HG03045 (cell line): ENCODE results near the gene ABR.
"Not testable (repeated sequence)": the region's sequence is repeated elsewhere in the genome, so short reads cannot be mapped to it uniquely, and the experiment has no call there.

ENCODE experiments used
- ATAC-seq: cut with Tn5 transposase; IDR thresholded peaks from one replicate; pipeline ENCODE4 v1.9.1; 2021; ENCODE audit warnings: mild to moderate bottlenecking, moderate library complexity; ENCODE audit not compliant: unreplicated experiment

ABR gene

DNA sequence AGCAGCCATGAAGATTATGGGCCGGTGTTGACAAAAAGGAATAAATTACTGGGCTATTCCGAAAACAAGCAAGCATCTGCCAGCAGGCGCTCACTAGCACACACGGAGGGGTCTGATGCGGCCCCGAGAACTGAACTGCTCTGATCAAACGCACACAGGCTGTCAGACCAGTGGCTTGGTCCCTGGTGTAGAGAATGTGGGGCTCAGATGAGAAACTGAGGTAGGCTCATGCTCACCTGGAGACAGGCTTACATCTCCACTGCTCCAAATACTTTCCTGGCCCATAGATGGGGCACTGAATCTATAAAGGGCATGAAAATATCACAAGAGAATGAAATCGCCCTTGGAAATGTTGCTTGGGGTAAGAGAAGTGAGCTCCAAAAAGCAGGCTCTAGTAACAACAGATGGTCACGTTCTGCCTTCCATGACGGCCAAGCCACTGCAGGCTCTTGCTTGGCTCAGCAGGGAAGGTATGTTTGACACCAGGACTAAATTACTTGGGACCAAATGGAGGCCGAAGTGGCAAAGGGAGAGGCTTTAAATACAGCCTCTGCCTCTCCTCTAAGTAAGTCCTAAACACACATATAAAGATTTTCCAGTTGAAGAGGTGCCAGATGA lies 5.4 kb downstream of the ABR start:
- no peak for ATAC-seq

DNA sequence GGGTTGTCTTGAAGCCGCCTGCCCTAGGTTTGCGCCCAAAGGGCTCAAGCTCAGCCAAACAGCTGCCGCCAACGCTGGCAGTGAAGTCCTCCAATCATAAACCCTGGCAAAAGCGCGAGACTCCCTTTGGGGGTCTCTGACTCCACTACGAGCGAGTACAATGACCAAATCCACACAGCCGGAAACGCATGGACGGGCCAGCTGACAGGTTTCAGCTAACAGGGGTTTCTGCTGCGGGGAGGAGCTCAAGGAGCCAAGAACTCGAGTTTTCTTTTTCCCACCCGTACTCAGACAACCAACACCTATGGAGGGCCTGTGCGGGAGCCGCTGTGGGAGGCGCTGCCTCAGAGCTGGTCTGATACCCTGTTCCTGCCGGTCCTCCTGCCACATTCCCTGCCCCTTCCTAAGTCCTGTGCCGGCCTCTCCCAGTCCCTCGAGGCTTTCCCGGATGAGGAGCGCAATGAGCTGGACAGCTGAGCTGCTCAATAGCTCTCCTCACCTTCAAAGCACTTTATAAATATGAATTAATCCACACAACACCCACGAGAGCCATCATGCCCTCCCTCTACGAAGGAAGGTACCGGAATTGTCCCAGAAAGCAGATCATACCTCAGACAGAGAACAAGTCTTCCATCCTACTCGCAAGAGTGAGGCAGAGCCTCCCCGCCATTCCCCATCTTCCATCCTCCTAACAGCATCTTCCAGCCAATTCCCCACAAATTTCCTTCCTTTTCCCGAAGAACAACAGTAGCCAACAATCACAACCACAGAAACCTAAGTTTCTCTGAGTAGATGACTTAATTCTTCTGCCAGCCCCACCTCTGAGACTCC lies 6.1 kb downstream of the ABR start:
- ATAC-seq: no peak

DNA sequence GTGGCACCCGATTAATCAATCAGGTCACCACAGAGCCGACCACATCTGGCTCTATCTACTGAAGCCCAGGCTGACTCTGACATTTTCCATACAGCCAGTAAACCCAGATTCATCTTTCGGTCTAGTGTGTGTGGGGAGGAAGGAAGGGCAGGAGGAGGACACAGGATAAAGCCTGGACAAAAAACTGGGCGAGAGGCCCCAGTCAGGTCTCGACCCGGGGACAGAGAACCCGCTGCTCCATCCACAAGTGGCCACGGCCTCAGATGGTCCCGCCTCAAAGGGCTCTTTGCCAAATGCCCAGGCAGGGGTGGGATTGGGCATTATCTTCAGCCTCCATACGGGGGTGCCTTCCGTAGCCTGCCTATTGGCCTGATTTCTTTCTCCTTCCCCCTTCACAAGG lies 7.8 kb downstream of the ABR start:
- no peak for ATAC-seq

DNA sequence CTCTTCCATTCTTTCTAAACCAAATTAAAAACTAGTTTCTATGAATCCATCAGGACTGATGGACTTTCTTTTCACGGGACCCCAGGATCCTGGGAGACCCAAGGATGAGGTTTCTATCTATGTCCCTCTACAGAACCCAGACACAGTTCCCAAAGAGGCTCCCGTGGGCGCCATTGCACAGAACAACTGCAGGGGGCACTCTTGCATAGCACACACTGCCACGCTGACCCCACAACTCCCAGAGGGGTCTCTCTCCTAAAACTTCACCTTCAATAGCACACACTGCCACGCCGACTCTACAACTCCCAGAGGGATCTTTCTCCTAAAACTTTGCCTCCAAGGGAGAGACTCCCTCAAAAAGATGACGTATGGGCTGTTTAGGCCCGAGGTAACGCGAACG lies 9.0 kb downstream of the ABR start:
- no peak for ATAC-seq

DNA sequence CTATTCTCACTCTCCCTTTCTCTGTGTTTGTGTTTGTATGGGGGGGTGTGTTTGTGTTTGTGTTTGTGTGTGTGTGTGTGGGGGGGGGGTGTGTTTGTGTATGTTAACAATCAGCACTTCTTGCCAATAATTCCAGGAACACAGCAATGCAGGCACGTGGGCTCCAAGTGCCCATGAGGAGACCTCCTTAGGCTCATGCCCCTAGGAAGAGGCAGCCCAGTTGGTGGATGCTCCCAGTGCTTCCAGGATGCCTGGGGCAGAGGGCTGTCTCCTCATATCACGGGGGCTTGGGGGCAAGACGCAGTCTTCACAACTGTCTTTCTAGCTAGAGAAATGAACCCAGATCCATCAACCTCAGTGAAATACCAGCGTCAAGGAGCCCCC lies 9.9 kb downstream of the ABR start:
- ATAC-seq: no peak

DNA sequence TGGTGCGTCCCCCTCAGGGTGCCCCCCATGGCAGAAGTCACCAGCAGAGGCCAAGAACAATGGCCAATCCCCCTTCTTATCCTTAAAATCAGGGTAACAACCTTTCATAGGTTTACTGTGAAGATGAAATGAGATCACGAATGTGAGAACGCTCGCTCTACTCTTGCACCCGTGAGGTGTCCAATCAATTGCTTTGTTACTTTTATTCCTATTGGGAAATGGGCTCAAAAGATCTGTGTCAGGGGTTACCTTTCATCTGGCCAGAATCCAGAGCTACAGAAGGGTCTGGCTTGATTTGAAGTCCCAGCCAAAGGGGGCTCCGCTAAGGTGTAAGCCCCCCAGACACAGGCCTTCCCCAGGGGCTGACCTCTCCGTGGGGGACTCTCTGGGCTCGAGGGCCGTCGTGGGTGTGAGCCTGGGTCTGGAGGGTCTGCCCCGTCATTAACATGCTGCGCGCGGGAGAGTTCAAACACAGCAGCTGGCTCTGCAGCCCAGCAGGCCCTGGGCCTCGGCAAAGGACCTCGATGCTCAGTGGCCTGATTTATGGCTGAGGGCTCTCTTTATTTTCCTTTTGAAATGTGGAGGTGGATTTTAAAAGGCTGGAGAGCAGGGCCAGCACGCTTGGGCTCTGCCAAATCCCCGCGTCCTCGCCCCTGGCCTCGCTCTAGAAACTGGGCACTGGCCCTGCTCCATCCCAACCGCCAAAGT lies 10.4 kb downstream of the ABR start:
- no peak for ATAC-seq

DNA sequence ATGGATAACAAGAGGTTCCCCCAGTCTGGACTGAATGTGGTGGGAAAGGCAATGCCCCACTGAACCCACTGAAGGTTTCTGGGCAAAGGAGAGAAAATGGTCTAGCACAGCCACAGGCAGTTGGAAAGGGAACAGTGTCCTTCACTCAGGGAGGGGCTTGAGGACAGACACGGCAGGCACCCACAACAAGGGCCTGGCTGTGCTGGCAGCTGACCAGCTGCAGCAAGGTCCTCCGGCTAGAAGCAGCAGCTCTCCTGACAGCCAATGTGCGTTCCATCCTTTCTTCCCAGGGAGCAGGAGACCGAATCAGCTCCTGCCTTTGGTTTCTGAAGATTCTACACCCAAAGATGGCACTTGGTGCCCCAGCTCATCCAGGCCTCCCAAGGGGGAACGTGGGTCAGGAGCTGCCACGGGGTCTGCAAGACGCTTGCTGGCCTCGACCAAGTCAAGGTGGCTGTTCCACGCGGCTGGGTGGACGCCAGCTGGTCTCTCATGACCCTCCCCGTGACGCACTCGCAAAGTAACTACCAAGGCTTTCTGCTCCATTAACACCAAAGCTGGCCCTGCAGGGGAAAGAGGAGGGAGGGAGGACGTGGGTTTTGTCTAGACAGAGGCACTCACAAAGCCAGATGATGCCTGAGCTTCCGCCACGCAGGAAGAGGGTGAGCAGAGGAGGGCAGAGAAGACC lies 11.1 kb downstream of the ABR start:
- no peak for ATAC-seq

DNA sequence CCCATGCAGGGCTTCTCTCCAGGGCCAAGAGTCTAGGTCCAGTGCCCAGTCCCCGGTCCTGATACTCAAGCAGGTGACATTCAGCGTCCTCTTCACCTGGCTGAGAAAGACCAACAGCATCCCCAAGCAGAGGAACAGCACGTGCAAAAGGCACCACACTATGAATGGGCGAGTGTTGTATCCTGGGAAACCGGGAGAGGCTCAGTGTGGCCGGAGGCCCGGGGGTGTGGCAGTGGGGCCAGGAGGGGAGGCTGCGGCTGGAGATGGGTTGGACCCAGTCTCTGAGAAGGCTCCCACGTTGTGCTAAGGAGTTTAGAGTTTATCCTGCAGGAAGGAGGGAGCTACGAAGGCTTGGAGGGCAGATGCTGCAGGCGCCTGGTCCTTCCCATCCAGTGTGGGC lies 13.5 kb downstream of the ABR start:
- no peak for ATAC-seq

DNA sequence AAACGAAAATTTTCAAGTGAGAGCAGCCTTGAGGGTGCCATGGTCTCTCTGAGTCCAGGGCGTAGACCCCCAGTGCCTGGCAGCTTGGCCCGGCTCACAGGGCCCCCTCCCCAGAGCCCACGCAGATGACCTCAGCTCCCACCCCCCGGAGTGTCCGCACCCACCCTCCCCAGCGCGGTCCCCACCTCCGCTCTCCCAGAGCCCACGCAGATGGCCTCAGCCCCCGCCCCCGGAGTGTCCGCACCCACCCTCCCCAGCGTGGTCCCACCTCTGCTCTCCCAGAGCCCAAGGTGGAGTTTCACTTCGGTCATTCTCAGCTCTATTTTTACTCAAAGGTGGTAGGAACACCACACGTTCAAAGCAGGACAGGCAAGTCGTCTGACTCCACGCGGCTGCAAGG lies 13.9 kb downstream of the ABR start:
- ATAC-seq: no peak

DNA sequence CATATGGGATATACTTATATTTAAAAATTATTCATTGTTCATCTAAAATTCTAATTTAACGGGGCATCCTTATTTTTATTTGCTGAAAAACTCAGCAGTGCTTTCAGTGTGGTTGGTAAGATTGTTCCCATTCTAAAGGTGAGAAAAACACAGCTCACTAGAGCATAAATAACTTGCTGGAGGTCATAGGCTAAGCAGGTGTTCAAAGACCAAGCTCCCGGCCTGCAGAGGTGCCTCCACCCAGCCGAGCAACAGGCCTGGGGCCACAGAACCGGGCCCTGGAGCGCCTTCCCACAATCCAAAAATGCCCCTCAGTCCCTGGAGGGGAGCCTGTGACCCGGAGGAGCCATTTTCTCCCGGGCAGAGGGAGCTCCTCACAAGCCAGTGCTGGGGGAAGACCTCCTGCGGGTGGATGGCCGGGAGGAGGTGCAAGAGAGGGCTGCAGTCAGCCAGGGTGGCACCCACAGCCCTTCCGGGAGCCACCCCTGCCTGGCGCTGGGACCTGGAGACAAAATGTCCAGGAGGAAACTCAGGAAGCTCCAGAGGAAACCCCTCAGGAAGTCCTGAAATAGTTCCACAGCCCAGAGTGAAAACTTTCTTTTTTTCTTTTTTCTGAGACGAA lies 14.7 kb downstream of the ABR start:
- ATAC-seq: no peak

DNA sequence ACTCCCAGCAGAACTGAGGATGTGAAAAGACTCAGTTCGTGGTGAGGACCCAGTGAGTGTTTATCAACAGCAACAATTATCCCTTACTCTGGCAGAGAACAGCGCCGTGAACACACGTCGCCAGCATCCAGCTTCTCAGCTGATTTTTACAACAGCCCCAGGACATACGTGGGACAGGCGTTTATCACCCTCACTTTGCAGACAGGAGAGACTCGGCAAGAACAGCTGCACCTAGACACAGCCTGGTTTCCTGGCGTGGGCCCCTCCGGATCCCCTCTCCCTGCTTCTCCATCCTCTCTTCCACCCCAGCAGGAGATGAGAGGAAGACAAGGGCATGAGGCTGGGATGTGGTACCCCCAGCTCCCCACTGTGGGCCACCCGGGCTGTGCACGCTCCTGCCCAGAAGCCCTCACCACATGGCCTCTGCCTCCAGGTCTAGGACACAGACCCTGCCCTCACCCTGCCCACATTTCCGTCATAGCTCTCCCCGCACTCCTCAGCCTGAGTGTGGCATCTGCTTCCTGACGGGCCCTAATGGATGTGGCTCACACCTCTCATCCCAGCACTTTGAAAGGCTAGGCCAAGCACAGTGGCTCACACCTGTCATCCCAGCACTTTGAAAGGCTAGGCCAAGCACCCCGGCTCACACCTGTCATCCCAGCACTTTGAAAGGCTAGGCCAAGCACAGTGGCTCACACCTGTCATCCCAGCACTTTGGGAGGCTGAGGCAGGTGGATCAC lies 17.5 kb downstream of the ABR start:
- no peak for ATAC-seq

DNA sequence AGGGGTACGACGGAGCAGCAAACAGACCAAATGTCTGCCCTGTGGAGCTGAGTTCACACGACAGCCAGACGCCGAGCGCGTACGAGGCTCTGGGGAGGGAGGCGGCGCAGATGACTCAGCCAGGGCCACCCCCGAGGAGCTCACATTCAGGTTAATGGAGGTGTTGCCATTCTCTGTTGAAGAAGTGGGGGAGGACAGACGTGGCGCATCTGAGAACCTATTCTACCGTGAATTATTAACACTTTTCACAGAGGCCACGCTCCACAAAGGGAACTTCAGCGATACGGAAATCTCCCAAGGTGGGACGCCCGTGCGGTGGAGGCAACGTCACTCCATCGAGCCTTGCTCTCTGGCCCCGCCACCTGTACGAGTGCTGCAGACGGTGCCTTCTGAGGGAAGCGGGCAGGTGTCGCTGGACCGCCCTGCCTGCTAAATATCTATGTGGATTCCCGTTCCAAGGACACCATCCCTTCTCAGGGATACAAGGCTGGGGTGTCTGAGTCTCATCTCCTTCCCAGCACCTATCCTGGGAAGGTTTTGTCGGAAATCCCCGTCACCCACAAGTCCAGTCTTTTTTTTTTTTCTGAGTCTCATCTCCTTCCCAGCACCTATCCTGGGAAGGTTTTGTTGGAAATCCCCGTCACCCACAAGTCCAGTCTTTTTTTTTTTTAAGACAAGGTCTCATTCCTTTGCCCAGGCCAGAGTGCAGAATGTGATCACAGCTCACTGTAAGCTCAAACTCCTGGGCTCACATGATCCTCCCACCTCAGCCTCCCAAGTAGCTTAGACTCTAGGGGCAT lies 19.0 kb downstream of the ABR start:
- no peak for ATAC-seq

DNA sequence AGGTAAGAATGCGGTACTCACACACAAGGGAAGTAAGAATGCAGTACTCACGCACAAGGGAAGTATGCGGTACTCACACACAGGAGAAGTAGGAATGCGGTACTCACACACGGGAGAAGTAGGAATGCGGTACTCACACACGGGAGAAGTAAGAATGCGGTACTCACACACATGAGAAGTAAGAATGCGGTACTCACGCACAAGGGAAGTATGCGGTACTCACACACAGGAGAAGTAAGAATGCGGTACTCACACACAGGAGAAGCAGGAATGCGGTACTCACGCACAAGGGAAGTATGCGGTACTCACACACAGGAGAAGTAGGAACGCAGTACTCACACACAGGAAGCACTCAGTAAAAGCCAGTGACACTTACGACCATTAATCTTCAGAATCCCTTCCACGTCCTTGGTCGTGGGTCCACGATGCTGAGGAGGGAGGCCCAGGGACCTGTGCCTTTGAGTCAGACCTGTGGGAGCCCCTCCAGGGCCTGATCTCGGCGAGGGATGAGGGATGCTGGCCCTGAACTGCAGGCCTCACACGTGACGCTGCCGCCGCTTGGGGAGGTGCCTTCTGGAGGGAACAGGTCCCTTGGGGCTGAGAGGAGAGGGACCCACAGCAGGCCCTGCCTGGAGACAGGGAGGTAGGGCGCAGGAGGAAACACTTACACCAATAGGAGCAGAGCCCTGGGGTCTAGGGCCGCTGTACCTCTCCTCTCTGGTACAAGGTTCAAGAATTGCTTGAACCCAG lies 20.2 kb downstream of the ABR start:
- no peak for ATAC-seq

DNA sequence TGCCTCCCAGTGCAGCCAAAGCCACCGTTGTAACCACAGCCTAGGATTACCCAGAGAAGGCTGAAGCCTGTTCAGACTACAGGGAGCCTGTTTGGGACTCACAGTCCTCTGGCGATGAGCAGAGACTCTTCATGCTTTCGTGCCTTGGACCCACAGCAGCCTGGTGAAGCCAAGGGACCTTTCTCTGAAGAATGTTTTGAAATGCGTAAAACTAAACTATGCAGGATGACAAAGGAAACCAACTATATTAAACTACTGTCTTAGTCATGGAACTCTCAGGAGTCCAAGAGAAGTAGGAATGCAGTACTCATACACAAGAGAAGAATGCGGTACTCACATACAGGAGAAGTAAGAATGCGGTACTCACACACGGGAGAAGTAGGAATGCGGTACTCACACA lies 20.9 kb downstream of the ABR start:
- ATAC-seq: no peak

DNA sequence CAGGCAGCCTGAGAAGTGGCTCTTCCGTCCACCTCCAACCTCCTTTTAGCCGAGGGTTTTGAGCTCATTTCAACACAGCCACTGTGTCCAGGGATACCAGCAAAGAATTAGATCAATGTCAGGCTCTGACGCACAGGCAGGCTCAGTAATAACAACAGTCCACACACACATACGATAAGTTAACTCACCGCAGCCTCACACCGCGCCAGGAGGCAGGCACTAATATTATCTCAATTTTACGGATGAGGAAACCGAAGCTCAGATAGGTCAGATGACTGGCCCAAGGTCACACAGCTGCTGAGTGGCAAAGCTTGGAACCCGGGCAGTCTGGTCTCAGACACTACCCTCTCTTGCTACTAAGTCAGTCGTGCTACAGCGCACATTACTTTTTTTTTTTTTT lies 22.9 kb downstream of the ABR start:
- no peak for ATAC-seq

DNA sequence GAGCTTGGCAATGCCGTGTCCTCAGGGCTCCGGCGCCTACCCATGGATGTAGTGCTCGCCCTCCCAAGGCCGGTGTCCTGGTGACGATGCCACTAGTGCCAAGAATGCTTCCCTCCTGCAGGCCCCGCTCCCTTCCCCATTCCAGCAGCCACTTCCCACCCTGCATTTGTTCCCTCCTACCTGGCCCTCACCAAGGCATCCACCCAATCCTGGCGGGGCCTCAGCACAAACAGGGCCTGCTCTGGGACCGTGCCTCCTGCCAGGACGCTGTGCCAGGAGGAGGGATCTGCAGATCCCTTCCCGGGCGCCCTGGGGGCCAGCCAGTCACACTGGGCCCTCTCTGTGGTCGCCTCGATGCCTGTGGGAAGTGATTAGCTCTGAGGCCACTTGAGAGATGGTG lies 25.1 kb downstream of the ABR start:
- no peak for ATAC-seq

DNA sequence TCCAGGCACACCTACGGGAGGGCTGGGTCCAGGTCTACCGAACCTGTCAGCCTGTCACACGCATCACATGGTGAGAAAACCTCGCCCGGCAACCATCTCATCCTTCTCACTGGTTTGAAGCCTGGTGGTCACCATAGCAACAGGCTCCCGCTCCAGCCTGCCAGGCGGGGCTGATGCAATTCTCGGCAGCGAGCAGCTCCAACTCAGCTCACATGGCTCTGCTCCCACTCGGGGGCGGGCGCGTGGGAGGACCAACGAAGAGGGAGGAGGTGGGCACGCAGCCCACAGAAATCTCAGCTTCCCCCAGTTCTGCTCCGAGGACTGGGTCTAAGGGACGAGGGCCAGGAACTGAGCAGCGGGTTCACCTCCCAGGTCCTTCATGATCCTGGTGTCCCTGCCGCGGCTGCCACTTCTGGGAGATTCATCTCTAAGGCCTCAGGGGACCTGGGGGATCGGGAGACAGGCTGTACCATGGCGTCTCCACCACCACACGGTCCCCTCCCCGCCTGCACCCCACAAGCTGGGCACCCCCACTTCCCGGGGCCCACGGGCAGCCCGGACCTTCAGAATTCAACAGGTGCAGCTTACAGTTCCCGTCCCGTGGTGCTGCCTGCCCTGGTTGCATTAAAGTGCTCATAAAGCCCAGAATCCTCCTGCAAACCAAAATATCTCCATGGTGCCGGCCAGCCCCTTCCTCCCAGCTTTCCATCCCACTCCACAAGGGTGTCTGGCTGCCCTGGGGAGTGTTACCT lies 25.8 kb downstream of the ABR start:
- ATAC-seq: no peak

DNA sequence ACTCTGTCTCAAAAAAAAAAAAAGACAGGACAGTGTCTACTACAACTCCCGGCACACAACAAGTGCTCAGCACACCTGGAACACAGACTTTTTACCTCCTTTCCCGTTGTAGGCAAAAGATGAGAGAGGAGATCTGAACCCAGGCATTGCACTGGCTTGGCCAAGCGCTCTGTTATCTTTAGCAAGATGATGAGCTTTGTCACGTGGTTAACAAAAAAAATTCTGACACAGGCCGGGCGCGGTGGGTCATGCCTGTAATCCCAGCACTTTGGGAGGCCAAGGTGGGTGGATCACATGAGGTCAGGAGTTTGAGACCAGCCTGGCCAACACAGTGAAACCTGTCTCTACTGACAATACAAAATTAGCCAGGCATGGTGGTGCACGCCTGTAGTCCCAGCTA lies 27.2 kb downstream of the ABR start:
- ATAC-seq: not testable (repeated sequence)
